GM23338 (cell line): ENCODE data around the gene FLT1. TPM values are rescaled to one million over a fixed set of nuclear protein-coding genes. Genes with fewer than 3 reads are reported as not detected.

Source experiments
- ATAC-seq: fragments of 200-7000 bp; cut with Tn5 transposase; 3 replicates; pipeline ENCODE4 v1.9.1; 2020
- DNase-seq: peaks from one replicate; pipeline ENCODE4 v3.0.0-alpha.2; 2015; ENCODE audit warnings: low spot score
- H2AFZ ChIP-seq: fragments of 200-600 bp; sonication (generic); 2 replicates; pipeline ENCODE4 v1.8.0; 2016; ENCODE audit warnings: antibody characterized with exemption, mild to moderate bottlenecking, moderate library complexity
- H3F3A ChIP-seq: fragments of 200-600 bp; sonication (generic); replicated peaks from 2 replicates; pipeline ENCODE4 v1.8.0; 2017; ENCODE audit warnings: antibody characterized with exemption, mixed run types, low read depth
- H3K27ac ChIP-seq: fragments of 200-600 bp; sonication (generic); 2 replicates; pipeline ENCODE4 v1.6.1; 2016; ENCODE audit warnings: low read depth
- H3K27me3 ChIP-seq: fragments of 200-600 bp; sonication (generic); 2 replicates; pipeline ENCODE4 v1.8.0; 2016; ENCODE audit warnings: mild to moderate bottlenecking, mixed run types, moderate library complexity; ENCODE audit not compliant: insufficient read depth
- H3K36me3 ChIP-seq: fragments of 200-600 bp; sonication (generic); 2 replicates; pipeline ENCODE4 v1.8.0; 2016; ENCODE audit warnings: mild to moderate bottlenecking; ENCODE audit not compliant: insufficient read depth
- H3K4me1 ChIP-seq: fragments of 200-600 bp; sonication (generic); 2 replicates; pipeline ENCODE4 v1.8.0; 2016; ENCODE audit warnings: mild to moderate bottlenecking, moderate library complexity; ENCODE audit not compliant: insufficient read depth
- H3K4me2 ChIP-seq: fragments of 200-600 bp; sonication (generic); 2 replicates; pipeline ENCODE4 v1.7.1; 2017; ENCODE audit warnings: mixed run types
- H3K4me3 ChIP-seq: fragments of 200-600 bp; sonication (generic); 2 replicates; pipeline ENCODE4 v1.6.1; 2016; ENCODE audit warnings: mixed run types
- H3K79me2 ChIP-seq: fragments of 200-600 bp; sonication (generic); replicated peaks from 2 replicates; pipeline ENCODE4 v1.8.0; 2017; ENCODE audit warnings: mild to moderate bottlenecking; ENCODE audit not compliant: insufficient read depth
- H3K9me2 ChIP-seq: fragments of 200-600 bp; sonication (generic); 2 replicates; pipeline ENCODE4 v1.8.0; 2017; ENCODE audit not compliant: insufficient read depth
- H4K20me1 ChIP-seq: fragments of 200-600 bp; sonication (generic); replicated peaks from 2 replicates; pipeline ENCODE4 v1.8.0; 2017; ENCODE audit warnings: mild to moderate bottlenecking; ENCODE audit not compliant: insufficient read depth
- H3K27ac Mint-ChIP-seq: 2 replicates; pipeline ENCODE4 v1.8.0; 2020; ENCODE audit warnings: inconsistent platforms, mild to moderate bottlenecking, moderate library complexity, mixed read lengths
- H3K27me3 Mint-ChIP-seq: 3 replicates; pipeline ENCODE4 v1.8.0; 2022; ENCODE audit warnings: low read depth, mild to moderate bottlenecking, moderate library complexity, mixed read lengths, inconsistent platforms; ENCODE audit not compliant: insufficient read depth, poor library complexity
- H3K36me3 Mint-ChIP-seq: 3 replicates; pipeline ENCODE4 v1.8.0; 2021; ENCODE audit warnings: low read depth, mild to moderate bottlenecking, inconsistent platforms, moderate library complexity, mixed read lengths
- H3K4me1 Mint-ChIP-seq: 3 replicates; pipeline ENCODE4 v1.8.0; 2020; ENCODE audit warnings: mild to moderate bottlenecking, inconsistent platforms, mixed read lengths
- H3K4me3 Mint-ChIP-seq: 3 replicates; pipeline ENCODE4 v1.8.0; 2021; ENCODE audit warnings: moderate library complexity, mild to moderate bottlenecking, inconsistent platforms, mixed read lengths
- H3K9me3 Mint-ChIP-seq: 3 replicates; pipeline ENCODE4 v1.8.0; 2020; ENCODE audit warnings: moderate library complexity, mild to moderate bottlenecking, inconsistent platforms, mixed read lengths
- CREB1 ChIP-seq: fragments of 250-450 bp; sonication (Bioruptor Pico); IDR thresholded peaks from 2 replicates; pipeline ENCODE4 v1.5.0; 2020; ENCODE audit warnings: low read depth, mild to moderate bottlenecking, moderate library complexity
- EZH2 ChIP-seq: fragments of 200-600 bp; sonication (generic); IDR thresholded peaks from one replicate; pipeline ENCODE4 v1.8.0; 2017; ENCODE audit warnings: antibody characterized with exemption, mild to moderate bottlenecking, low read depth; ENCODE audit not compliant: unreplicated experiment
- EZH2phosphoT487 ChIP-seq: fragments of 200-600 bp; sonication (generic); IDR thresholded peaks from one replicate; pipeline ENCODE4 v1.8.1; 2018; ENCODE audit warnings: antibody characterized with exemption; ENCODE audit not compliant: unreplicated experiment
- JUNB ChIP-seq: IDR thresholded peaks from one replicate; pipeline ENCODE4 v1.6.1; 2016; ENCODE audit warnings: antibody characterized with exemption; ENCODE audit not compliant: unreplicated experiment
- NANOG ChIP-seq: IDR thresholded peaks from 2 replicates; pipeline ENCODE4 v1.6.1; 2016; ENCODE audit warnings: antibody characterized with exemption, borderline replicate concordance
- POLR2AphosphoS5 ChIP-seq: IDR thresholded peaks from 2 replicates; pipeline ENCODE4 v1.6.1; 2016; ENCODE audit warnings: antibody characterized with exemption, low read depth
- STAT1 ChIP-seq: IDR thresholded peaks from one replicate; pipeline ENCODE4 v1.6.1; 2016; ENCODE audit warnings: antibody characterized with exemption; ENCODE audit not compliant: unreplicated experiment
- ZNF114 ChIP-seq: fragments of 250-450 bp; sonication (Bioruptor Pico); IDR thresholded peaks from 2 replicates; pipeline ENCODE4 v1.5.0; 2020; ENCODE audit warnings: mild to moderate bottlenecking, moderate library complexity
- ZNF331 ChIP-seq: fragments of 250-450 bp; sonication (Bioruptor Pico); IDR thresholded peaks from 2 replicates; pipeline ENCODE4 v1.5.0; 2020; ENCODE audit warnings: low read depth, mild to moderate bottlenecking, moderate library complexity
- polyA plus RNA-seq: library from polyadenylated mRNA; unstranded; fragments of >200 nt; fragmentation: Nextera tagmentation; extraction: Ambion mirVana; gene quantifications from 2 replicates; pipeline ENCODE4 v1.2.1, GENCODE V29; 2016
- total RNA-seq: library from RNA; depleted of rRNA; stranded (reverse); fragments of >200 nt; shearing (Covaris generic); gene quantifications from 2 replicates; pipeline ENCODE4 v1.2.3, GENCODE V29; 2014
- TF ChIP-seq, protein P1 (sequence below), 2 experiments: fragments of 200-600 bp in 1 of 2; sonication (generic) in 1 of 2; conservative IDR thresholded peaks; 2 replicates each; pipeline versions ENCODE4 v1.5.1 to v1.6.1; 2016 to 2017; ENCODE audit warnings: antibody characterized with exemption in 2 of 2, low read depth in 2 of 2, mild to moderate bottlenecking in 2 of 2, moderate library complexity in 1 of 2
- TF ChIP-seq, protein P2 (sequence below): fragments of 250-450 bp; sonication (Bioruptor Pico); IDR thresholded peaks from 2 replicates; pipeline ENCODE4 v1.5.0; 2020; ENCODE audit warnings: mild to moderate bottlenecking, moderate library complexity
- TF ChIP-seq, protein P3 (sequence below): IDR thresholded peaks from 2 replicates; pipeline ENCODE4 v1.6.1; 2016; ENCODE audit warnings: antibody characterized with exemption
- TF ChIP-seq, protein P4 (sequence below): IDR thresholded peaks from one replicate; pipeline ENCODE4 v1.6.1; 2018; ENCODE audit warnings: antibody characterized with exemption; ENCODE audit not compliant: unreplicated experiment

The FLT1 gene
- total and polyA plus RNA-seq, 2 experiments from 2014 or later = 26.8 to 116 TPM

DNA sequence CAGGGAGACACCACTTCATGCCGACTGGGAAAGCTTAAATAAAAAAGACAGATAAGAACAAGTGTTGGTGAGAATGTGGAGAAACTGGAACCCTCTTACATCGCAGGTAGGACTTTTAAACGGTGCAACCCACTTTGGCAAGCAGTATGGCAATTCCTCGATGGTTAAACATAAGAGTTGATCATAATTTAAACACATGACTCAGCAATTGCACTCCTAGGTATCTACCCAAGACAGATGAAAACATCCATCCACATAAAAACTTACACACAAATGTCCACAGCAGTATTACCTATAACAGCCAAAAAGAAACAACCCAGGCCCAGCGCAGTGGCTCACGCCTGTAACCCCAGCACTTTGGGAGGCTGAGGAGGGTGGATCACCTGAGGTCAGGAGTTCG, 21.9 kb downstream of the FLT1 start:
- Mint-ChIP-seq H3K27ac (peak overlapping the region; percentile 64), H3K4me3 (no peak overlapping the region), H3K9me3 (peaks cover 10% of the 10 kb centered on the region; the same call in 2 of the 3 replicates)

More for the DNA sequence above, 21.9 kb downstream of the FLT1 start:
- ATAC-seq (no peak), DNase-seq (no peak)
- peaks cover 65% of the 10 kb centered on the region for H3K4me1 ChIP-seq
- peaks cover 98% of the 10 kb centered on the region for H3K79me2 ChIP-seq
- H4K20me1 ChIP-seq = peaks cover 27% of the 10 kb centered on the region; the same call in 1 of the 2 replicates
- no peak overlapping the region for H3K4me3 ChIP-seq
- no peak overlapping the region for H3K4me2 ChIP-seq
- no peak for TF ChIP-seq CREB1 (CRISPR knock-in tag)
- TF ChIP-seq, protein P1, sequence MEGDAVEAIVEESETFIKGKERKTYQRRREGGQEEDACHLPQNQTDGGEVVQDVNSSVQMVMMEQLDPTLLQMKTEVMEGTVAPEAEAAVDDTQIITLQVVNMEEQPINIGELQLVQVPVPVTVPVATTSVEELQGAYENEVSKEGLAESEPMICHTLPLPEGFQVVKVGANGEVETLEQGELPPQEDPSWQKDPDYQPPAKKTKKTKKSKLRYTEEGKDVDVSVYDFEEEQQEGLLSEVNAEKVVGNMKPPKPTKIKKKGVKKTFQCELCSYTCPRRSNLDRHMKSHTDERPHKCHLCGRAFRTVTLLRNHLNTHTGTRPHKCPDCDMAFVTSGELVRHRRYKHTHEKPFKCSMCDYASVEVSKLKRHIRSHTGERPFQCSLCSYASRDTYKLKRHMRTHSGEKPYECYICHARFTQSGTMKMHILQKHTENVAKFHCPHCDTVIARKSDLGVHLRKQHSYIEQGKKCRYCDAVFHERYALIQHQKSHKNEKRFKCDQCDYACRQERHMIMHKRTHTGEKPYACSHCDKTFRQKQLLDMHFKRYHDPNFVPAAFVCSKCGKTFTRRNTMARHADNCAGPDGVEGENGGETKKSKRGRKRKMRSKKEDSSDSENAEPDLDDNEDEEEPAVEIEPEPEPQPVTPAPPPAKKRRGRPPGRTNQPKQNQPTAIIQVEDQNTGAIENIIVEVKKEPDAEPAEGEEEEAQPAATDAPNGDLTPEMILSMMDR (conservative IDR thresholded peaks at IDR 0.05; ENCODE audit: low read depth in 2 of 2) = no peak
- TF ChIP-seq, protein P2, sequence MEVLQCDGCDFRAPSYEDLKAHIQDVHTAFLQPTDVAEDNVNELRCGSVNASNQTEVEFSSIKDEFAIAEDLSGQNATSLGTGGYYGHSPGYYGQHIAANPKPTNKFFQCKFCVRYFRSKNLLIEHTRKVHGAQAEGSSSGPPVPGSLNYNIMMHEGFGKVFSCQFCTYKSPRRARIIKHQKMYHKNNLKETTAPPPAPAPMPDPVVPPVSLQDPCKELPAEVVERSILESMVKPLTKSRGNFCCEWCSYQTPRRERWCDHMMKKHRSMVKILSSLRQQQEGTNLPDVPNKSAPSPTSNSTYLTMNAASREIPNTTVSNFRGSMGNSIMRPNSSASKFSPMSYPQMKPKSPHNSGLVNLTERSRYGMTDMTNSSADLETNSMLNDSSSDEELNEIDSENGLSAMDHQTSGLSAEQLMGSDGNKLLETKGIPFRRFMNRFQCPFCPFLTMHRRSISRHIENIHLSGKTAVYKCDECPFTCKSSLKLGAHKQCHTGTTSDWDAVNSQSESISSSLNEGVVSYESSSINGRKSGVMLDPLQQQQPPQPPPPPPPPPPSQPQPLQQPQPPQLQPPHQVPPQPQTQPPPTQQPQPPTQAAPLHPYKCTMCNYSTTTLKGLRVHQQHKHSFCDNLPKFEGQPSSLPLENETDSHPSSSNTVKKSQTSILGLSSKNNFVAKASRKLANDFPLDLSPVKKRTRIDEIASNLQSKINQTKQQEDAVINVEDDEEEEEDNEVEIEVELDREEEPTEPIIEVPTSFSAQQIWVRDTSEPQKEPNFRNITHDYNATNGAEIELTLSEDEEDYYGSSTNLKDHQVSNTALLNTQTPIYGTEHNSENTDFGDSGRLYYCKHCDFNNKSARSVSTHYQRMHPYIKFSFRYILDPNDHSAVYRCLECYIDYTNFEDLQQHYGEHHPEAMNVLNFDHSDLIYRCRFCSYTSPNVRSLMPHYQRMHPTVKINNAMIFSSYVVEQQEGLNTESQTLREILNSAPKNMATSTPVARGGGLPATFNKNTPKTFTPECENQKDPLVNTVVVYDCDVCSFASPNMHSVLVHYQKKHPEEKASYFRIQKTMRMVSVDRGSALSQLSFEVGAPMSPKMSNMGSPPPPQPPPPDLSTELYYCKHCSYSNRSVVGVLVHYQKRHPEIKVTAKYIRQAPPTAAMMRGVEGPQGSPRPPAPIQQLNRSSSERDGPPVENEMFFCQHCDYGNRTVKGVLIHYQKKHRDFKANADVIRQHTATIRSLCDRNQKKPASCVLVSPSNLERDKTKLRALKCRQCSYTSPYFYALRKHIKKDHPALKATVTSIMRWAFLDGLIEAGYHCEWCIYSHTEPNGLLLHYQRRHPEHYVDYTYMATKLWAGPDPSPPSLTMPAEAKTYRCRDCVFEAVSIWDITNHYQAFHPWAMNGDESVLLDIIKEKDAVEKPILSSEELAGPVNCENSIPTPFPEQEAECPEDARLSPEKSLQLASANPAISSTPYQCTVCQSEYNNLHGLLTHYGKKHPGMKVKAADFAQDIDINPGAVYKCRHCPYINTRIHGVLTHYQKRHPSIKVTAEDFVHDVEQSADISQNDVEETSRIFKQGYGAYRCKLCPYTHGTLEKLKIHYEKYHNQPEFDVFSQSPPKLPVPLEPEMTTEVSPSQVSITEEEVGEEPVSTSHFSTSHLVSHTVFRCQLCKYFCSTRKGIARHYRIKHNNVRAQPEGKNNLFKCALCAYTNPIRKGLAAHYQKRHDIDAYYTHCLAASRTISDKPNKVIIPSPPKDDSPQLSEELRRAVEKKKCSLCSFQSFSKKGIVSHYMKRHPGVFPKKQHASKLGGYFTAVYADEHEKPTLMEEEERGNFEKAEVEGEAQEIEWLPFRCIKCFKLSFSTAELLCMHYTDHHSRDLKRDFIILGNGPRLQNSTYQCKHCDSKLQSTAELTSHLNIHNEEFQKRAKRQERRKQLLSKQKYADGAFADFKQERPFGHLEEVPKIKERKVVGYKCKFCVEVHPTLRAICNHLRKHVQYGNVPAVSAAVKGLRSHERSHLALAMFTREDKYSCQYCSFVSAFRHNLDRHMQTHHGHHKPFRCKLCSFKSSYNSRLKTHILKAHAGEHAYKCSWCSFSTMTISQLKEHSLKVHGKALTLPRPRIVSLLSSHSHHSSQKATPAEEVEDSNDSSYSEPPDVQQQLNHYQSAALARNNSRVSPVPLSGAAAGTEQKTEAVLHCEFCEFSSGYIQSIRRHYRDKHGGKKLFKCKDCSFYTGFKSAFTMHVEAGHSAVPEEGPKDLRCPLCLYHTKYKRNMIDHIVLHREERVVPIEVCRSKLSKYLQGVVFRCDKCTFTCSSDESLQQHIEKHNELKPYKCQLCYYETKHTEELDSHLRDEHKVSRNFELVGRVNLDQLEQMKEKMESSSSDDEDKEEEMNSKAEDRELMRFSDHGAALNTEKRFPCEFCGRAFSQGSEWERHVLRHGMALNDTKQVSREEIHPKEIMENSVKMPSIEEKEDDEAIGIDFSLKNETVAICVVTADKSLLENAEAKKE (CRISPR knock-in tag) = no peak
- no peak for TF ChIP-seq STAT1
- TF ChIP-seq, protein P3, sequence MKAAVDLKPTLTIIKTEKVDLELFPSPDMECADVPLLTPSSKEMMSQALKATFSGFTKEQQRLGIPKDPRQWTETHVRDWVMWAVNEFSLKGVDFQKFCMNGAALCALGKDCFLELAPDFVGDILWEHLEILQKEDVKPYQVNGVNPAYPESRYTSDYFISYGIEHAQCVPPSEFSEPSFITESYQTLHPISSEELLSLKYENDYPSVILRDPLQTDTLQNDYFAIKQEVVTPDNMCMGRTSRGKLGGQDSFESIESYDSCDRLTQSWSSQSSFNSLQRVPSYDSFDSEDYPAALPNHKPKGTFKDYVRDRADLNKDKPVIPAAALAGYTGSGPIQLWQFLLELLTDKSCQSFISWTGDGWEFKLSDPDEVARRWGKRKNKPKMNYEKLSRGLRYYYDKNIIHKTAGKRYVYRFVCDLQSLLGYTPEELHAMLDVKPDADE = no peak
- no peak for TF ChIP-seq JUNB
- TF ChIP-seq NANOG = no peak
- TF ChIP-seq POLR2AphosphoS5 = no peak
- no peak for TF ChIP-seq ZNF114 (CRISPR knock-in tag)
- TF ChIP-seq EZH2phosphoT487 = no peak
- TF ChIP-seq ZNF331 (CRISPR knock-in tag) = no peak
- TF ChIP-seq, protein P4, sequence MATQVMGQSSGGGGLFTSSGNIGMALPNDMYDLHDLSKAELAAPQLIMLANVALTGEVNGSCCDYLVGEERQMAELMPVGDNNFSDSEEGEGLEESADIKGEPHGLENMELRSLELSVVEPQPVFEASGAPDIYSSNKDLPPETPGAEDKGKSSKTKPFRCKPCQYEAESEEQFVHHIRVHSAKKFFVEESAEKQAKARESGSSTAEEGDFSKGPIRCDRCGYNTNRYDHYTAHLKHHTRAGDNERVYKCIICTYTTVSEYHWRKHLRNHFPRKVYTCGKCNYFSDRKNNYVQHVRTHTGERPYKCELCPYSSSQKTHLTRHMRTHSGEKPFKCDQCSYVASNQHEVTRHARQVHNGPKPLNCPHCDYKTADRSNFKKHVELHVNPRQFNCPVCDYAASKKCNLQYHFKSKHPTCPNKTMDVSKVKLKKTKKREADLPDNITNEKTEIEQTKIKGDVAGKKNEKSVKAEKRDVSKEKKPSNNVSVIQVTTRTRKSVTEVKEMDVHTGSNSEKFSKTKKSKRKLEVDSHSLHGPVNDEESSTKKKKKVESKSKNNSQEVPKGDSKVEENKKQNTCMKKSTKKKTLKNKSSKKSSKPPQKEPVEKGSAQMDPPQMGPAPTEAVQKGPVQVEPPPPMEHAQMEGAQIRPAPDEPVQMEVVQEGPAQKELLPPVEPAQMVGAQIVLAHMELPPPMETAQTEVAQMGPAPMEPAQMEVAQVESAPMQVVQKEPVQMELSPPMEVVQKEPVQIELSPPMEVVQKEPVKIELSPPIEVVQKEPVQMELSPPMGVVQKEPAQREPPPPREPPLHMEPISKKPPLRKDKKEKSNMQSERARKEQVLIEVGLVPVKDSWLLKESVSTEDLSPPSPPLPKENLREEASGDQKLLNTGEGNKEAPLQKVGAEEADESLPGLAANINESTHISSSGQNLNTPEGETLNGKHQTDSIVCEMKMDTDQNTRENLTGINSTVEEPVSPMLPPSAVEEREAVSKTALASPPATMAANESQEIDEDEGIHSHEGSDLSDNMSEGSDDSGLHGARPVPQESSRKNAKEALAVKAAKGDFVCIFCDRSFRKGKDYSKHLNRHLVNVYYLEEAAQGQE = no peak
- TF ChIP-seq EZH2 = no peak
- peaks cover 3% of the 10 kb centered on the region for H3K27me3 Mint-ChIP-seq
- peaks cover 7% of the 10 kb centered on the region; the same call in 1 of the 2 replicates for H3F3A ChIP-seq
- peaks cover 68% of the 10 kb centered on the region for H3K4me1 Mint-ChIP-seq
- no peak overlapping the region for H2AFZ ChIP-seq
- peaks cover 51% of the 10 kb centered on the region for H3K36me3 Mint-ChIP-seq
- no peaks in the 10 kb centered on the region for H3K27me3 ChIP-seq
- H3K9me2 ChIP-seq = no peaks in the 10 kb centered on the region
- H3K36me3 ChIP-seq = no peaks in the 10 kb centered on the region
- no peak overlapping the region for H3K27ac ChIP-seq
